Measurements from ENCODE around the gene PSME3IP1. TPM values are rescaled to one million over a fixed set of nuclear protein-coding genes. Genes with fewer than 3 reads are reported as not detected.

PSME3IP1 gene
- total and polyA plus RNA-seq, 9 donors = 38.0 to 147 (median 59.3) TPM

GRCh38 chr16:57172721-57173290 is 13.0 kb downstream of the PSME3IP1 start:
- 75 to 82% (median 82%) methylated on average over 5 of the region's 5 CpGs for WGBS, 3 donors
- no peak for DNase-seq
- no peak for TF ChIP-seq POLR2A (IDR thresholded peaks at IDR 0.05)
- no peak for TF ChIP-seq EP300 (IDR thresholded peaks at IDR 0.05)
- no peak for TF ChIP-seq CTCF (IDR thresholded peaks at IDR 0.05)
- Histone ChIP-seq H3K27me3 (no peaks in the 10 kb centered on the region), H3K36me3 (no peaks in the 10 kb centered on the region), H3K27ac (no peak overlapping the region), H3K4me1 (ENCODE audit: insufficient read depth) (no peaks in the 10 kb centered on the region), H3K4me3 (no peak overlapping the region), H3K9me3 (no peaks in the 10 kb centered on the region)
- intact Hi-C loops (cut with DNase I) = loop anchor here in 1 of 4 donors (10.0 kb wide), 1 partner anchor 88 kb away; no protein-coding TSS in a partner anchor

GRCh38 chr16:57169327-57169726 is 16.5 kb downstream of the PSME3IP1 start:
- no peaks in the 10 kb centered on the region for H3K27me3 ChIP-seq
- no peak overlapping the region for H3K4me3 ChIP-seq
- no peak for DNase-seq
- no peaks in the 10 kb centered on the region for H3K36me3 ChIP-seq
- intact Hi-C loops (cut with DNase I) = loop anchor here in 2 of 4 donors (5.0 kb wide), 2 partner anchors 82 to 87 kb away; no protein-coding TSS in a partner anchor
- H3K27ac ChIP-seq = no peak overlapping the region
- no peaks in the 10 kb centered on the region for H3K4me1 ChIP-seq (ENCODE audit: insufficient read depth)
- no peaks in the 10 kb centered on the region for H3K9me3 ChIP-seq
- TF ChIP-seq CTCF (IDR thresholded peaks at IDR 0.05) = no peak
- no peak for TF ChIP-seq POLR2A (IDR thresholded peaks at IDR 0.05)
- no peak for TF ChIP-seq EP300 (IDR thresholded peaks at IDR 0.05)

GRCh38 chr16:57167953-57168352 is 17.9 kb downstream of the PSME3IP1 start:
- Histone ChIP-seq H3K4me1 (ENCODE audit: insufficient read depth) (no peaks in the 10 kb centered on the region), H3K9me3 (no peaks in the 10 kb centered on the region), H3K36me3 (no peaks in the 10 kb centered on the region), H3K27me3 (no peaks in the 10 kb centered on the region), H3K27ac (no peak overlapping the region), H3K4me3 (no peak overlapping the region)
- intact Hi-C loops (cut with DNase I) = loop anchor here in 2 of 4 donors (5.0 kb wide), 2 partner anchors 81 to 86 kb away; no protein-coding TSS in a partner anchor
- TF ChIP-seq CTCF (IDR thresholded peaks at IDR 0.05) = peak in 2 of 3 donors; percentile 34 to 39
- no peak for TF ChIP-seq POLR2A (IDR thresholded peaks at IDR 0.05)
- no peak for DNase-seq
- WGBS, 3 donors = 12 to 14% (median 12%) methylated on average over 4 of the region's 4 CpGs

- no peak for TF ChIP-seq EP300 (IDR thresholded peaks at IDR 0.05)
- no peak for TF ChIP-seq CTCF (IDR thresholded peaks at IDR 0.05)
- TF ChIP-seq POLR2A (IDR thresholded peaks at IDR 0.05) = no peak
- DNase-seq = no peak
- intact Hi-C loops (cut with DNase I) = loop anchor here in 2 of 4 donors (5.0 kb wide), 2 partner anchors 80 to 85 kb away; no protein-coding TSS in a partner anchor
- no peak overlapping the region for H3K27ac ChIP-seq
- H3K9me3 ChIP-seq = no peaks in the 10 kb centered on the region
- H3K36me3 ChIP-seq = no peaks in the 10 kb centered on the region
- H3K27me3 ChIP-seq = no peaks in the 10 kb centered on the region
- 64 to 74% (median 74%) methylated on average over 3 of the region's 3 CpGs for WGBS, 3 donors
- no peak overlapping the region for H3K4me3 ChIP-seq
- no peaks in the 10 kb centered on the region for H3K4me1 ChIP-seq (ENCODE audit: insufficient read depth)
Measured at GRCh38 chr16:57167538-57167937, 18.3 kb downstream of the PSME3IP1 start.
